HG03045 (cell line): ENCODE results near the gene SCN9A.

ENCODE experiments used
- ATAC-seq: cut with Tn5 transposase; IDR thresholded peaks from one replicate; pipeline ENCODE4 v1.9.1; 2021; ENCODE audit warnings: mild to moderate bottlenecking, moderate library complexity; ENCODE audit not compliant: unreplicated experiment

Gene SCN9A

GRCh38 chr2:166184789-166185188 lies 191.0 kb downstream of the SCN9A start:
- ATAC-seq: no peak

GRCh38 chr2:166181813-166182154 lies 194.0 kb downstream of the SCN9A start:
- no peak for ATAC-seq

- ATAC-seq: peak; percentile 79
Observed at GRCh38 chr2:166180951-166181812, 194.6 kb downstream of the SCN9A start.

- ATAC-seq: no peak
Observed at GRCh38 chr2:166179201-166179600, 196.5 kb downstream of the SCN9A start.

- no peak for ATAC-seq
Observed at GRCh38 chr2:166173263-166173662, 202.5 kb downstream of the SCN9A start.

- ATAC-seq: no peak
Observed at GRCh38 chr2:166171216-166171615, 204.5 kb downstream of the SCN9A start.

GRCh38 chr2:166170356-166170755 lies 205.4 kb downstream of the SCN9A start:
- ATAC-seq: no peak

GRCh38 chr2:166167449-166167848 lies 208.3 kb downstream of the SCN9A start:
- no peak for ATAC-seq

GRCh38 chr2:166163775-166164174 lies 212.0 kb downstream of the SCN9A start:
- no peak for ATAC-seq

GRCh38 chr2:166158546-166158945 lies 217.2 kb downstream of the SCN9A start:
- no peak for ATAC-seq

- no peak for ATAC-seq
Observed at GRCh38 chr2:166157578-166157977, 218.2 kb downstream of the SCN9A start.

GRCh38 chr2:166156985-166157490 lies 218.7 kb downstream of the SCN9A start:
- ATAC-seq: no peak

- no peak for ATAC-seq
Observed at GRCh38 chr2:166155589-166155988, 220.2 kb downstream of the SCN9A start.

GRCh38 chr2:166154685-166155338 lies 220.9 kb downstream of the SCN9A start:
- no peak for ATAC-seq

GRCh38 chr2:166152064-166152463 lies 223.7 kb downstream of the SCN9A start:
- ATAC-seq: no peak

GRCh38 chr2:166148500-166149400 lies 227.0 kb downstream of the SCN9A start:
- ATAC-seq: no peak

GRCh38 chr2:166147883-166148282 lies 227.9 kb downstream of the SCN9A start:
- no peak for ATAC-seq
